ENCODE data around the gene BARX1.
"Not testable (repeated sequence)": the region's sequence is repeated elsewhere in the genome, so short reads cannot be mapped to it uniquely, and the experiment has no call there.

BARX1 gene

GRCh38 chr9:93952784-93953495 is 2.2 kb downstream of the BARX1 start:
- no peak for DNase-seq (ENCODE audit: low read depth in 2 of 2, low spot score in 1 of 2)

- DNase-seq (ENCODE audit: low read depth in 2 of 2, low spot score in 1 of 2) = no peak
These were observed 2.9 kb downstream of the BARX1 start for GRCh38 chr9:93952119-93952783.

GRCh38 chr9:93951655-93952118 is 3.5 kb downstream of the BARX1 start:
- no peak for DNase-seq (ENCODE audit: low read depth in 2 of 2, low spot score in 1 of 2)

- DNase-seq (ENCODE audit: low read depth in 2 of 2, low spot score in 1 of 2) = no peak
These were observed 4.2 kb downstream of the BARX1 start for GRCh38 chr9:93950619-93951601.

GRCh38 chr9:93949694-93950449 is 5.3 kb downstream of the BARX1 start:
- DNase-seq (ENCODE audit: low read depth in 2 of 2, low spot score in 1 of 2) = no peak

- DNase-seq (ENCODE audit: low read depth in 2 of 2, low spot score in 1 of 2) = no peak
These were observed 6.0 kb downstream of the BARX1 start for GRCh38 chr9:93949073-93949693.

GRCh38 chr9:93948441-93949072 is 6.6 kb downstream of the BARX1 start:
- no peak for DNase-seq (ENCODE audit: low read depth in 2 of 2, low spot score in 1 of 2)

GRCh38 chr9:93947409-93948070 is 7.6 kb downstream of the BARX1 start:
- DNase-seq (ENCODE audit: low read depth in 2 of 2, low spot score in 1 of 2) = no peak

GRCh38 chr9:93946338-93946712 is 8.8 kb downstream of the BARX1 start:
- no peak for DNase-seq (ENCODE audit: low read depth in 2 of 2, low spot score in 1 of 2)

- DNase-seq (ENCODE audit: low read depth in 2 of 2, low spot score in 1 of 2) = no peak
These were observed 9.5 kb downstream of the BARX1 start for GRCh38 chr9:93945400-93946337.

- DNase-seq (ENCODE audit: low read depth in 2 of 2, low spot score in 1 of 2) = no peak
These were observed 11.1 kb downstream of the BARX1 start for GRCh38 chr9:93944011-93944410.

- no peak for DNase-seq (ENCODE audit: low read depth in 2 of 2, low spot score in 1 of 2)
These were observed 13.0 kb downstream of the BARX1 start for GRCh38 chr9:93942161-93942560.

GRCh38 chr9:93941493-93941892 is 13.7 kb downstream of the BARX1 start:
- DNase-seq (ENCODE audit: low read depth in 2 of 2, low spot score in 1 of 2) = no peak

- DNase-seq (ENCODE audit: low read depth in 2 of 2, low spot score in 1 of 2) = no peak
These were observed 14.2 kb downstream of the BARX1 start for GRCh38 chr9:93940951-93941350.

GRCh38 chr9:93939589-93939988 is 15.6 kb downstream of the BARX1 start:
- not testable (repeated sequence) for DNase-seq (ENCODE audit: low read depth in 2 of 2, low spot score in 1 of 2)

- no peak for DNase-seq (ENCODE audit: low read depth in 2 of 2, low spot score in 1 of 2)
These were observed 18.0 kb downstream of the BARX1 start for GRCh38 chr9:93937193-93937592.

GRCh38 chr9:93931905-93932304 is 23.2 kb downstream of the BARX1 start:
- DNase-seq (ENCODE audit: low read depth in 2 of 2, low spot score in 1 of 2) = no peak

- no peak for DNase-seq (ENCODE audit: low read depth in 2 of 2, low spot score in 1 of 2)
These were observed 25.1 kb downstream of the BARX1 start for GRCh38 chr9:93930070-93930469.
